IMR-90 (cell line): ENCODE data around the gene ABHD12. TPM values are rescaled to one million over a fixed set of nuclear protein-coding genes. Genes with fewer than 3 reads are reported as not detected.

ENCODE experiments used
- ATAC-seq: fragments of 200-7000 bp; cut with Tn5 transposase; 2 replicates; pipeline ENCODE4 v1.9.1; 2020; ENCODE audit warnings: low read depth, mild to moderate bottlenecking, moderate library complexity
- BruUV-seq: library from RNA; stranded (reverse); fragments of 400-500 nt; replicated peaks from 2 replicates; lab custom pipeline; 2021; lab: Mats Ljungman, UMichigan
- CTCF ChIA-PET: fragments of 300-600 bp; formaldehyde crosslinking; extraction: SDS; loops from one replicate; lab custom pipeline; 2021; ENCODE audit warnings: antibody characterized with exemption; lab: Yijun Ruan, JAX
- POLR2A ChIA-PET: fragments of 300-600 bp; sonication (Branson Sonifier 250); formaldehyde crosslinking; loops from one replicate; lab custom pipeline; 2022; ENCODE audit warnings: antibody characterized with exemption; ENCODE audit not compliant: unreplicated experiment; lab: Charles Lee
- DNase-seq: peaks from one replicate; pipeline ENCODE4 v3.0.0; 2013
- H2AFZ ChIP-seq: replicated peaks from 2 replicates; pipeline ENCODE3; 2013; ENCODE audit warnings: low read length, mild to moderate bottlenecking; ENCODE audit not compliant: poor library complexity
- H2AK5ac ChIP-seq: 2 replicates; pipeline ENCODE4 v1.6.1; 2013; ENCODE audit warnings: low read depth, low read length, inconsistent platforms
- H2AK9ac ChIP-seq: replicated peaks from 2 replicates; pipeline ENCODE3; 2013; ENCODE audit warnings: mild to moderate bottlenecking, low read depth, low read length, moderate library complexity; ENCODE audit not compliant: poor library complexity
- H2BK120ac ChIP-seq: 2 replicates; pipeline ENCODE4 v1.6.1; 2013; ENCODE audit warnings: low read depth, low read length, inconsistent platforms
- H2BK15ac ChIP-seq: 3 replicates; pipeline ENCODE4 v1.6.1; 2013; ENCODE audit warnings: low read depth, low read length, inconsistent platforms
- H2BK20ac ChIP-seq: 2 replicates; pipeline ENCODE4 v1.6.1; 2013; ENCODE audit warnings: low read depth, mild to moderate bottlenecking, inconsistent platforms, low read length, moderate library complexity
- H2BK5ac ChIP-seq: 2 replicates; pipeline ENCODE4 v1.6.1; 2013; ENCODE audit warnings: mild to moderate bottlenecking, low read depth, low read length, inconsistent platforms; ENCODE audit not compliant: poor library complexity, severe bottlenecking
- H3K14ac ChIP-seq: replicated peaks from 2 replicates; pipeline ENCODE4 v1.6.1; 2013; ENCODE audit warnings: low read depth, low read length, inconsistent platforms
- H3K18ac ChIP-seq: 2 replicates; pipeline ENCODE4 v1.6.1; 2013; ENCODE audit warnings: low read depth, low read length, control low read depth
- H3K23ac ChIP-seq: 2 replicates; pipeline ENCODE4 v1.6.1; 2013; ENCODE audit warnings: low read depth, low read length, inconsistent platforms
- H3K27ac ChIP-seq: 2 replicates; pipeline ENCODE4 v1.5.1; 2013; ENCODE audit warnings: mild to moderate bottlenecking, control low read depth, low read length; ENCODE audit not compliant: insufficient read depth
- H3K27me3 ChIP-seq: 2 replicates; pipeline ENCODE4 v1.6.1; 2013; ENCODE audit warnings: low read length; ENCODE audit not compliant: control insufficient read depth, insufficient read depth
- H3K36me3 ChIP-seq: 2 replicates; pipeline ENCODE4 v1.6.1; 2013; ENCODE audit warnings: low read length, mixed read lengths; ENCODE audit not compliant: control insufficient read depth, insufficient read depth
- H3K4ac ChIP-seq: 2 replicates; pipeline ENCODE4 v1.6.1; 2013; ENCODE audit warnings: low read depth, low read length, inconsistent platforms
- H3K4me1 ChIP-seq: 2 replicates; pipeline ENCODE4 v1.6.1; 2013; ENCODE audit warnings: low read length, mixed read lengths; ENCODE audit not compliant: control insufficient read depth, insufficient read depth
- H3K4me2 ChIP-seq: 2 replicates; pipeline ENCODE4 v1.6.1; 2013; ENCODE audit warnings: low read depth, mild to moderate bottlenecking, control low read depth, low read length, moderate library complexity
- H3K4me3 ChIP-seq: 2 replicates; pipeline ENCODE4 v1.5.1; 2013; ENCODE audit warnings: low read depth, mild to moderate bottlenecking, control low read depth, low read length, moderate library complexity; ENCODE audit not compliant: insufficient read depth
- H3K56ac ChIP-seq: 2 replicates; pipeline ENCODE4 v1.6.1; 2013; ENCODE audit warnings: low read length, inconsistent platforms; ENCODE audit not compliant: insufficient read depth; ENCODE audit errors: extremely low read depth
- H3K79me1 ChIP-seq, 2 experiments: 2 replicates each; pipeline ENCODE4 v1.6.1; 2013; ENCODE audit warnings: low read length in 2 of 2, inconsistent platforms in 1 of 2, low read depth in 1 of 2
- H3K9ac ChIP-seq: 2 replicates; pipeline ENCODE4 v1.6.1; 2013; ENCODE audit warnings: low read depth, low read length, control low read depth
- H3K9me1 ChIP-seq: 2 replicates; pipeline ENCODE4 v1.6.1; 2013; ENCODE audit warnings: low read length, inconsistent platforms; ENCODE audit not compliant: insufficient read depth
- H3K9me3 ChIP-seq: 2 replicates; pipeline ENCODE4 v1.6.1; 2013; ENCODE audit warnings: low read length; ENCODE audit not compliant: control insufficient read depth, insufficient read depth
- H4K20me1 ChIP-seq: 2 replicates; pipeline ENCODE4 v1.6.1; 2013; ENCODE audit warnings: low read length, inconsistent platforms; ENCODE audit not compliant: insufficient read depth
- H4K5ac ChIP-seq: 2 replicates; pipeline ENCODE4 v1.6.1; 2013; ENCODE audit warnings: mild to moderate bottlenecking, low read depth, low read length, control low read depth
- H4K8ac ChIP-seq, 2 experiments: 2 replicates each; pipeline ENCODE4 v1.6.1; 2013; ENCODE audit warnings: low read depth in 2 of 2, low read length in 2 of 2, control low read depth in 1 of 2, inconsistent platforms in 1 of 2
- H4K91ac ChIP-seq: 2 replicates; pipeline ENCODE4 v1.6.1; 2013; ENCODE audit warnings: low read depth, low read length, inconsistent platforms; ENCODE audit not compliant: insufficient read depth
- CEBPB ChIP-seq: IDR thresholded peaks from 2 replicates; pipeline ENCODE4 v1.6.1; 2012; ENCODE audit warnings: low read depth, low read length, improper control_type of control experiment
- CHD1 ChIP-seq: IDR thresholded peaks from 2 replicates; pipeline ENCODE4 v1.6.1; 2012; ENCODE audit warnings: low read depth, low read length, improper control_type of control experiment
- CTCF ChIP-seq: conservative IDR thresholded peaks from 2 replicates; pipeline ENCODE4 v1.5.1; 2012; ENCODE audit warnings: mild to moderate bottlenecking, low read depth, low read length, improper control_type of control experiment
- ELK1 ChIP-seq: fragments of 150-350 bp; IDR thresholded peaks from 2 replicates; pipeline ENCODE4 v1.6.1; 2016; ENCODE audit warnings: low read depth, mild to moderate bottlenecking, low read length, moderate library complexity, borderline replicate concordance
- MAFK ChIP-seq: IDR thresholded peaks from 2 replicates; pipeline ENCODE4 v1.6.1; 2012; ENCODE audit warnings: low read depth, low read length, improper control_type of control experiment
- MAZ ChIP-seq: IDR thresholded peaks from 2 replicates; pipeline ENCODE4 v1.6.1; 2012; ENCODE audit warnings: low read depth, mild to moderate bottlenecking, low read length, improper control_type of control experiment, moderate library complexity, borderline replicate concordance
- MXI1 ChIP-seq: IDR thresholded peaks from 2 replicates; pipeline ENCODE4 v1.6.1; 2012; ENCODE audit warnings: low read depth, mild to moderate bottlenecking, low read length, moderate library complexity, borderline replicate concordance
- NFE2L2 ChIP-seq: fragments of 150-350 bp; IDR thresholded peaks from 2 replicates; pipeline ENCODE4 v1.6.1; 2016; ENCODE audit warnings: low read depth, mild to moderate bottlenecking, low read length
- POLR2A ChIP-seq: IDR thresholded peaks from 2 replicates; pipeline ENCODE4 v1.6.1; 2012; ENCODE audit warnings: mild to moderate bottlenecking, low read depth, low read length
- RFX5 ChIP-seq: IDR thresholded peaks from 2 replicates; pipeline ENCODE4 v1.8.0; 2012; ENCODE audit warnings: low read depth, mild to moderate bottlenecking, low read length, moderate library complexity
- SMC3 ChIP-seq: fragments of 150-350 bp; IDR thresholded peaks from 2 replicates; pipeline ENCODE4 v1.6.1; 2016; ENCODE audit warnings: low read depth, mild to moderate bottlenecking, antibody characterized with exemption, low read length, moderate library complexity
- USF2 ChIP-seq: fragments of 150-350 bp; IDR thresholded peaks from 2 replicates; pipeline ENCODE4 v1.6.1; 2017; ENCODE audit warnings: mild to moderate bottlenecking, antibody characterized with exemption, low read length, low read depth
- WGBS, 2 experiments: methylation state at CpG; one replicate each; pipeline versions ENCODE4 v1.1.5 to v1.1.7; 2013; ENCODE audit warnings: missing lambda C conversion rate in 2 of 2; ENCODE audit not compliant: insufficient read length in 1 of 2; ENCODE audit errors: extremely low coverage in 2 of 2; 5-methylcytosine and 5-hydroxymethylcytosine counted together
- dilution Hi-C: fragments of 300-500 bp; cut with HindIII; formaldehyde crosslinking; loops from one replicate; pipeline ENCODE4 v1.14.3; 2018; ENCODE audit warnings: low sequenced_read_pairs; ENCODE audit not compliant: unreplicated experiment
- in situ Hi-C: fragments of 300-500 bp; cut with MboI; formaldehyde crosslinking; loops from 3 replicates; pipeline ENCODE4 v1.14.3; 2019; ENCODE audit warnings: low sequenced_read_pairs, inconsistent platforms, mixed read lengths
- intact Hi-C: fragments of 100-400 bp; cut with micrococcal nuclease; formaldehyde crosslinking; loops from 2 replicates; pipeline ENCODE4 v1.10.0; 2022
- polyA plus RNA-seq, 3 experiments: library from polyadenylated mRNA; depleted of rRNA; stranded (reverse); fragments of >200 nt; gene quantifications; 2 replicates each; pipeline ENCODE4 v1.2.3, GENCODE V29; 2012; ENCODE audit warnings: low replicate concordance in 1 of 3
- total RNA-seq: library from RNA; depleted of rRNA; stranded (reverse); fragments of >200 nt; gene quantifications from 2 replicates; pipeline ENCODE4 v1.2.3, GENCODE V29; 2012

The ABHD12 gene
- total and polyA plus RNA-seq, 2 of the 4 experiments (the other 2 are of a cell fraction), result 80.7 to 108 TPM

GRCh38 chr20:25292176-25292891, 98.3 kb downstream of the ABHD12 start:
- H2AK9ac ChIP-seq, result no peak overlapping the region
- no peak overlapping the region for H3K14ac ChIP-seq
- no peak overlapping the region for H2AK5ac ChIP-seq
- no peak overlapping the region for H3K56ac ChIP-seq
- no peak overlapping the region for H3K27ac ChIP-seq
- CTCF ChIA-PET, result no interaction called here
- no peaks in the 10 kb centered on the region for H3K9me3 ChIP-seq
- H3K4me2 ChIP-seq, result no peak overlapping the region
- no peak overlapping the region for H2BK5ac ChIP-seq
- H3K9ac ChIP-seq, result no peak overlapping the region
- no peak overlapping the region for H3K18ac ChIP-seq
- WGBS, 2 experiments, result 92% methylated on average over 15 of the region's 35 CpGs; no CpG with 5 or more reads in 1 of the 2 experiments
- peaks cover 6% of the 10 kb centered on the region for H3K4me1 ChIP-seq
- in situ Hi-C loops (loop anchor here (10.0 kb wide), 1 partner anchor 98 kb away; the partner anchor contains the start of gene ENTPD6), dilution Hi-C loops (no loop called here), intact Hi-C loops (no loop called here)
- POLR2A ChIA-PET, result no interaction called here
- TF ChIP-seq MAZ (no peak), SMC3 (no peak), CEBPB (no peak), ELK1 (no peak), CTCF (no peak), USF2 (no peak), NFE2L2 (no peak), MXI1 (no peak), CHD1 (no peak), POLR2A (no peak), MAFK (no peak), RFX5 (no peak)
- H2AFZ ChIP-seq, result no peak overlapping the region
- H3K36me3 ChIP-seq, result peaks cover 53% of the 10 kb centered on the region
- no peak overlapping the region for H4K8ac ChIP-seq
- no peaks in the 10 kb centered on the region for H3K27me3 ChIP-seq
- no peak overlapping the region for H4K5ac ChIP-seq
- DNase-seq, result no peak
- H3K79me1 ChIP-seq, result peaks cover 0 to 13% of the 10 kb centered on the region in 2 experiments; a peak in 1 of 4 replicates
- no peak overlapping the region for H3K4me3 ChIP-seq
- H3K23ac ChIP-seq, result no peak overlapping the region
- no peak overlapping the region for H4K91ac ChIP-seq
- no peak overlapping the region for H2BK15ac ChIP-seq
- H3K4ac ChIP-seq, result no peak overlapping the region
- H3K9me1 ChIP-seq, result no peaks in the 10 kb centered on the region; the same call in 1 of the 2 replicates
- 0 out of 2 replicates have a peak, but pooled peaks cover 7% of the 10 kb centered on the region for H4K20me1 ChIP-seq
- no peak overlapping the region for H2BK120ac ChIP-seq
- no peak overlapping the region for H2BK20ac ChIP-seq
- ATAC-seq, result no peak
- BruUV-seq, result no TSS peak
